ENCODE measurements around the gene OGFOD1. TPM values are rescaled to one million over a fixed set of nuclear protein-coding genes. Genes with fewer than 3 reads are reported as not detected.
A peak's percentile ranks its signal among the peaks of the same experiment; 100 is the strongest.

OGFOD1 gene
- total RNA-seq, 1 experiment from 2014 or later: 35.8 TPM

DNA sequence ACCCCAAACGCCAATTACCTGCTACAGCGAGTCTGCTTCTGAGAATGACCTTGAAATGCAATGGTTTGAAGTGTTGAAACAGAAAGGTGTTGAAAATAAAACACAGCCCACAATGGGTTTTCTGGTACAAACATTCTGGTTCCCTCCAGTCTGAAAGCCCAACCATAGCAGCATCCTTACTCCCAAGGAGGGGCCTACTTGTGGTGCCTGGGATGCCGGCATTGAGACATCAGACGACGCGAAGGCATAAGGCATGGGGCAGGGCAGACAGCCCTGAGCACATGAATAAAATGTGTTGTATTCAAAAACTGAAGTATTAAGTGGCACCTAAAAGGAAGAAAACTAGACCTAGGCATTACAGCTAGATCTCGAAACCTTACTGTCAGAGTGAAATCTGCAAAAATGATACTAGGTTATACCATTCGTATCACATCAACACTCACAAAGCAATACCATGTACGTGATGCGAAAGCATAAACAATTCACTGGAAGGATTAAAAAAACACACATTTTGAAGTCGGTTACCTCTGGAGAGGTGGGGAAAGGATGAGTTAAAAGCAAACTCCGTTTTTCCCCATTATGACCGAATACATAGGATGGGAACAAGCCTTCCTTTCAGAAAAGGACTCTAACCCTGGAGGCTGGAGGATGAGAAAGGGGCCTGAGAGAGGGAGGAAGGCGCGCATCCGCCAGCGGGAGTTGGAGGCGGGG is 924 bp upstream of the OGFOD1 start:
- TF ChIP-seq, protein P1, sequence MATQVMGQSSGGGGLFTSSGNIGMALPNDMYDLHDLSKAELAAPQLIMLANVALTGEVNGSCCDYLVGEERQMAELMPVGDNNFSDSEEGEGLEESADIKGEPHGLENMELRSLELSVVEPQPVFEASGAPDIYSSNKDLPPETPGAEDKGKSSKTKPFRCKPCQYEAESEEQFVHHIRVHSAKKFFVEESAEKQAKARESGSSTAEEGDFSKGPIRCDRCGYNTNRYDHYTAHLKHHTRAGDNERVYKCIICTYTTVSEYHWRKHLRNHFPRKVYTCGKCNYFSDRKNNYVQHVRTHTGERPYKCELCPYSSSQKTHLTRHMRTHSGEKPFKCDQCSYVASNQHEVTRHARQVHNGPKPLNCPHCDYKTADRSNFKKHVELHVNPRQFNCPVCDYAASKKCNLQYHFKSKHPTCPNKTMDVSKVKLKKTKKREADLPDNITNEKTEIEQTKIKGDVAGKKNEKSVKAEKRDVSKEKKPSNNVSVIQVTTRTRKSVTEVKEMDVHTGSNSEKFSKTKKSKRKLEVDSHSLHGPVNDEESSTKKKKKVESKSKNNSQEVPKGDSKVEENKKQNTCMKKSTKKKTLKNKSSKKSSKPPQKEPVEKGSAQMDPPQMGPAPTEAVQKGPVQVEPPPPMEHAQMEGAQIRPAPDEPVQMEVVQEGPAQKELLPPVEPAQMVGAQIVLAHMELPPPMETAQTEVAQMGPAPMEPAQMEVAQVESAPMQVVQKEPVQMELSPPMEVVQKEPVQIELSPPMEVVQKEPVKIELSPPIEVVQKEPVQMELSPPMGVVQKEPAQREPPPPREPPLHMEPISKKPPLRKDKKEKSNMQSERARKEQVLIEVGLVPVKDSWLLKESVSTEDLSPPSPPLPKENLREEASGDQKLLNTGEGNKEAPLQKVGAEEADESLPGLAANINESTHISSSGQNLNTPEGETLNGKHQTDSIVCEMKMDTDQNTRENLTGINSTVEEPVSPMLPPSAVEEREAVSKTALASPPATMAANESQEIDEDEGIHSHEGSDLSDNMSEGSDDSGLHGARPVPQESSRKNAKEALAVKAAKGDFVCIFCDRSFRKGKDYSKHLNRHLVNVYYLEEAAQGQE (IDR thresholded peaks at IDR 0.05; ENCODE audit: insufficient read depth in 1 of 2, low read depth in 2 of 2, low read length in 1 of 2): no peak
- no peak for TF ChIP-seq POLR2AphosphoS5 (IDR thresholded peaks at IDR 0.05; ENCODE audit: low read depth, low read length)
- no peak for TF ChIP-seq TCF7L2 (IDR thresholded peaks at IDR 0.05; ENCODE audit: low read depth, low read length)
- TF ChIP-seq, protein P2, sequence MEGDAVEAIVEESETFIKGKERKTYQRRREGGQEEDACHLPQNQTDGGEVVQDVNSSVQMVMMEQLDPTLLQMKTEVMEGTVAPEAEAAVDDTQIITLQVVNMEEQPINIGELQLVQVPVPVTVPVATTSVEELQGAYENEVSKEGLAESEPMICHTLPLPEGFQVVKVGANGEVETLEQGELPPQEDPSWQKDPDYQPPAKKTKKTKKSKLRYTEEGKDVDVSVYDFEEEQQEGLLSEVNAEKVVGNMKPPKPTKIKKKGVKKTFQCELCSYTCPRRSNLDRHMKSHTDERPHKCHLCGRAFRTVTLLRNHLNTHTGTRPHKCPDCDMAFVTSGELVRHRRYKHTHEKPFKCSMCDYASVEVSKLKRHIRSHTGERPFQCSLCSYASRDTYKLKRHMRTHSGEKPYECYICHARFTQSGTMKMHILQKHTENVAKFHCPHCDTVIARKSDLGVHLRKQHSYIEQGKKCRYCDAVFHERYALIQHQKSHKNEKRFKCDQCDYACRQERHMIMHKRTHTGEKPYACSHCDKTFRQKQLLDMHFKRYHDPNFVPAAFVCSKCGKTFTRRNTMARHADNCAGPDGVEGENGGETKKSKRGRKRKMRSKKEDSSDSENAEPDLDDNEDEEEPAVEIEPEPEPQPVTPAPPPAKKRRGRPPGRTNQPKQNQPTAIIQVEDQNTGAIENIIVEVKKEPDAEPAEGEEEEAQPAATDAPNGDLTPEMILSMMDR (IDR thresholded peaks at IDR 0.05): no peak
- TF ChIP-seq SIN3A (IDR thresholded peaks at IDR 0.05; ENCODE audit: borderline replicate concordance, insufficient read depth, low read depth, low read length): no peak

DNA sequence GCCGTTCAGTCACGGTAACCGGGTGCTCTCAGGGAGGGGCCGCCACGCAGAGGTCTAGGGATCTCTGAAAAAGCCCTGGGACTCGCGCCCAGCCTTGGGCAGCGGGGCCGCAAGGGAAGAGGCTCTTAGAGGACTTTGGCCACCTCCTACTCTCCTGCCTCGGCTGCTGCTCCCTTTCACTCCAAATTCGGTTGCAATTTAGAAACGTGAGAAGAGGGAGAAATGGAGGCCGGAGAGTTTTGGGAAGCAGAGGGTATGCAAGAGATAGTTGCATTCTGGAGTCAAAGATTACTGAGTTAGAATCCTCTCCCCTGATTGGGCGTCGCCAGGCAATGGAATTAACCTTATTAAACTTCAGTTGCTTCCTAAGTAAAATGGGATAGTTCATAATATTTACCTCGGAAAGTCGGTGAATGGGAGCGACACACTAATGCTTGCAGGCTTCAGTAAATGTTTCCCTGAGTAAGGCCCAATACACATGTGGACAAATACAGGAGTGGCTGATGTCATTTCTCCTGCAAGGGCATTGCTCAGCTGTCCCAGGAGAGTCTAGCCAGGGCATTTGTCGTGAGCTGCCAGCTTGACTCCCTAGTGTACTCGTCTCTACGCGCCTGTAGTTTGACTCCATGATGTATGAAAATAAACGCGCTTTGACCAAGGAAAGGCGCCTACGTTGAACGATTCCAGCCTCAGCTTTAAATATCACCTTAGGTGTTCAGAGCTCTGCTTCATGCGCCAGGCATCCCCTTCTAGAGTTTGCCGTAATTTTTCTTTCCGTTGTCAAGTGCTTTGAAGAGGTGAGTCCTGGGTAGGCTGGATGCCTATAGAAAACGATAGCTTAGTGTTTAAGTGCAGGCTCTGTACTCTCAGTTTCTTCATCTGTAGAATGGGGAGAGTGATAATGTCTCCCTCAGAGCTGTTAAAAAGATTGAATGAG is 667 bp downstream of the OGFOD1 start:
- in situ Hi-C loops (cut with HindIII; ENCODE audit: low pct_unique_long_range_greater_than_20kb, low sequenced_read_pairs): no loop called here
- intact Hi-C loops (cut with micrococcal nuclease; ENCODE audit: unreplicated experiment): no loop called here
- Histone ChIP-seq H3K4me3 (ENCODE audit: low read depth in 2 of 2, low read length in 2 of 2) (peak overlapping the region; percentile 75 to 94), H3K36me3 (ENCODE audit: control insufficient read depth, insufficient read depth, low read length) (peaks cover 21% of the 10 kb centered on the region), H3K4me1 (ENCODE audit: control insufficient read depth, insufficient read depth, low read length) (peaks cover 19% of the 10 kb centered on the region), H3K27ac (ENCODE audit: low read length) (peak overlapping the region; percentile 90), H3K9me3 (ENCODE audit: control insufficient read depth, insufficient read depth, low read depth, low read length) (no peaks in the 10 kb centered on the region), H3K27me3 (ENCODE audit: control insufficient read depth, insufficient read depth, low read length) (no peaks in the 10 kb centered on the region)
- DNase-seq (ENCODE audit: low read depth, low spot score) (no peak), ATAC-seq (peak; percentile 68)
- TF ChIP-seq, protein P2 (IDR thresholded peaks at IDR 0.05): no peak
- TF ChIP-seq TCF7L2 (IDR thresholded peaks at IDR 0.05; ENCODE audit: low read depth, low read length): no peak
- TF ChIP-seq, protein P1 (IDR thresholded peaks at IDR 0.05; ENCODE audit: insufficient read depth in 1 of 2, low read depth in 2 of 2, low read length in 1 of 2): no peak
- ChIA-PET POLR2A (no interaction called here), CTCF (interaction anchor here (0.6 kb wide), 2 partner anchors 96 to 250 kb away, joined by 3 to 5 read pairs; no protein-coding TSS in a partner anchor)
- TSS peak; percentile 69 for BruUV-seq (replicated peaks)

More for the DNA sequence above, 924 bp upstream of the OGFOD1 start:
- in situ Hi-C loops (cut with HindIII; ENCODE audit: low pct_unique_long_range_greater_than_20kb, low sequenced_read_pairs) (no loop called here), intact Hi-C loops (cut with micrococcal nuclease; ENCODE audit: unreplicated experiment) (no loop called here)
- Histone ChIP-seq H3K27ac (ENCODE audit: low read length) (peak overlapping the region; percentile 90), H3K9me3 (ENCODE audit: control insufficient read depth, insufficient read depth, low read depth, low read length) (no peaks in the 10 kb centered on the region), H3K4me3 (ENCODE audit: low read depth in 2 of 2, low read length in 2 of 2) (peak overlapping the region; percentile 75 to 94), H3K4me1 (ENCODE audit: control insufficient read depth, insufficient read depth, low read length) (peaks cover 19% of the 10 kb centered on the region), H3K36me3 (ENCODE audit: control insufficient read depth, insufficient read depth, low read length) (peaks cover 25% of the 10 kb centered on the region), H3K27me3 (ENCODE audit: control insufficient read depth, insufficient read depth, low read length) (no peaks in the 10 kb centered on the region)
- ChIA-PET CTCF (interaction anchor here (0.5 kb wide), 1 partner anchor 30 kb away, joined by 3 read pairs; no protein-coding TSS in a partner anchor), POLR2A (no interaction called here)
- DNase-seq (ENCODE audit: low read depth, low spot score) (no peak), ATAC-seq (no peak)
- no TSS peak for BruUV-seq (replicated peaks)
